GM15510 (cell line): ENCODE measurements around the gene PRAMEF25.
"Not testable (repeated sequence)": the region's sequence is repeated elsewhere in the genome, so short reads cannot be mapped to it uniquely, and the experiment has no call there.

Source experiments
- POLR2A ChIP-seq: IDR thresholded peaks from 3 replicates; pipeline ENCODE4 v1.6.1; 2011; ENCODE audit warnings: borderline replicate concordance; ENCODE audit not compliant: insufficient read length; ENCODE audit errors: extremely low read depth

The PRAMEF25 gene

GRCh38 chr1:13070474-13070873 lies at the start of gene PRAMEF25:
TSS of gene PRAMEF25 (plus strand) at chr1:13070774. CDS start at chr1:13073694, 2,920 bp downstream.
- not testable (repeated sequence) for TF ChIP-seq POLR2A

GRCh38 chr1:13056475-13056874 lies 14.1 kb upstream of the PRAMEF25 start, which contains the start of gene PRAMEF27:
TSS of gene PRAMEF27 (minus strand) at chr1:13056575. CDS start at chr1:13053659, 2,916 bp downstream.
- TF ChIP-seq POLR2A, result not testable (repeated sequence)

- not testable (repeated sequence) for TF ChIP-seq POLR2A
Measured at GRCh38 chr1:13116754-13117153, 46.2 kb downstream of the PRAMEF25 start, which contains the start of gene HNRNPCL2. TSS of gene HNRNPCL2 (minus strand) at chr1:13116854. CDS start at chr1:13116400, 454 bp downstream.
